Panc1 (cell line): ENCODE results near the gene OMP. TPM values are rescaled to one million over a fixed set of nuclear protein-coding genes. Genes with fewer than 3 reads are reported as not detected.

Source experiments
- ATAC-seq: fragments of 200-7000 bp; cut with Tn5 transposase; 2 replicates; pipeline ENCODE4 v1.9.1; 2020; ENCODE audit warnings: mild to moderate bottlenecking, moderate library complexity
- BruUV-seq: library from RNA; stranded (reverse); fragments of 400-500 nt; replicated peaks from 2 replicates; lab custom pipeline; 2021; lab: Mats Ljungman, UMichigan
- CTCF ChIA-PET: fragments of 300-600 bp; sonication (Branson Sonifier 250); formaldehyde crosslinking; loops from one replicate; lab custom pipeline; 2022; ENCODE audit warnings: antibody characterized with exemption; lab: Charles Lee
- POLR2A ChIA-PET: fragments of 300-600 bp; sonication (Branson Sonifier 250); formaldehyde crosslinking; loops from one replicate; lab custom pipeline; 2022; ENCODE audit warnings: antibody characterized with exemption; lab: Charles Lee
- DNase-seq: peaks from one replicate; pipeline ENCODE4 v3.0.0-alpha.2; 2010; ENCODE audit warnings: low read depth, low spot score
- H3K27ac ChIP-seq: 2 replicates; pipeline ENCODE4 v1.5.1; 2011; ENCODE audit warnings: mild to moderate bottlenecking, low read length, inconsistent platforms
- H3K27me3 ChIP-seq: fragments of 200-500 bp; sonication (Bioruptor generic); 2 replicates; pipeline ENCODE4 v1.6.0; 2014; ENCODE audit warnings: low read length, inconsistent platforms; ENCODE audit not compliant: control insufficient read depth, insufficient read depth
- H3K36me3 ChIP-seq: fragments of 200-500 bp; sonication (Bioruptor generic); 2 replicates; pipeline ENCODE4 v1.5.1; 2014; ENCODE audit warnings: inconsistent platforms, mild to moderate bottlenecking, low read length, moderate library complexity; ENCODE audit not compliant: control insufficient read depth, insufficient read depth
- H3K4me1 ChIP-seq: 2 replicates; pipeline ENCODE4 v1.5.1; 2011; ENCODE audit warnings: inconsistent platforms, mild to moderate bottlenecking, low read length, moderate library complexity; ENCODE audit not compliant: control insufficient read depth, insufficient read depth
- H3K4me3 ChIP-seq, 2 experiments: 2 replicates each; pipeline ENCODE4 v1.5.1; 2011 to 2012; ENCODE audit warnings: low read depth in 2 of 2, low read length in 2 of 2, mild to moderate bottlenecking in 2 of 2, inconsistent platforms in 1 of 2, moderate library complexity in 1 of 2
- H3K9me3 ChIP-seq: fragments of 200-500 bp; sonication (Bioruptor generic); 2 replicates; pipeline ENCODE4 v1.5.1; 2014; ENCODE audit warnings: low read depth, mild to moderate bottlenecking, inconsistent platforms, low read length, moderate library complexity; ENCODE audit not compliant: control insufficient read depth, insufficient read depth
- CTCF ChIP-seq: fragments of 450-650 bp; IDR thresholded peaks from 2 replicates; pipeline ENCODE4 v1.5.1; 2017; ENCODE audit warnings: mild to moderate bottlenecking
- POLR2AphosphoS5 ChIP-seq: IDR thresholded peaks from 2 replicates; pipeline ENCODE4 v1.6.1; 2012; ENCODE audit warnings: mild to moderate bottlenecking, low read depth, low read length, moderate library complexity
- REST ChIP-seq, 2 experiments: IDR thresholded peaks; 2 replicates each; pipeline ENCODE4 v1.6.1; 2011 to 2012; ENCODE audit warnings: low read depth in 2 of 2, control low read depth in 1 of 2, low read length in 1 of 2, mild to moderate bottlenecking in 1 of 2, moderate library complexity in 1 of 2; ENCODE audit not compliant: insufficient read depth in 1 of 2
- SIN3A ChIP-seq: IDR thresholded peaks from 2 replicates; pipeline ENCODE4 v1.6.1; 2012; ENCODE audit warnings: low read depth, mild to moderate bottlenecking, low read length, moderate library complexity, borderline replicate concordance; ENCODE audit not compliant: insufficient read depth
- TCF7L2 ChIP-seq: IDR thresholded peaks from 2 replicates; pipeline ENCODE4 v1.6.1; 2011; ENCODE audit warnings: mild to moderate bottlenecking, low read depth, low read length, inconsistent platforms
- in situ Hi-C: cut with HindIII; loops from 2 replicates; pipeline ENCODE4 v1.10.0; 2016; ENCODE audit warnings: low sequenced_read_pairs, low pct_unique_long_range_greater_than_20kb
- intact Hi-C: fragments of 100-400 bp; cut with micrococcal nuclease; formaldehyde crosslinking; loops from one replicate; pipeline ENCODE4 v1.10.0; 2022; ENCODE audit not compliant: unreplicated experiment
- total RNA-seq: library from RNA; stranded (reverse); gene quantifications from one replicate; pipeline ENCODE4 v1.2.1, GENCODE V29; 2021; ENCODE audit not compliant: unreplicated experiment

The OMP gene
- total RNA-seq, 1 experiment from 2014 or later, result 1.5 TPM

DNA sequence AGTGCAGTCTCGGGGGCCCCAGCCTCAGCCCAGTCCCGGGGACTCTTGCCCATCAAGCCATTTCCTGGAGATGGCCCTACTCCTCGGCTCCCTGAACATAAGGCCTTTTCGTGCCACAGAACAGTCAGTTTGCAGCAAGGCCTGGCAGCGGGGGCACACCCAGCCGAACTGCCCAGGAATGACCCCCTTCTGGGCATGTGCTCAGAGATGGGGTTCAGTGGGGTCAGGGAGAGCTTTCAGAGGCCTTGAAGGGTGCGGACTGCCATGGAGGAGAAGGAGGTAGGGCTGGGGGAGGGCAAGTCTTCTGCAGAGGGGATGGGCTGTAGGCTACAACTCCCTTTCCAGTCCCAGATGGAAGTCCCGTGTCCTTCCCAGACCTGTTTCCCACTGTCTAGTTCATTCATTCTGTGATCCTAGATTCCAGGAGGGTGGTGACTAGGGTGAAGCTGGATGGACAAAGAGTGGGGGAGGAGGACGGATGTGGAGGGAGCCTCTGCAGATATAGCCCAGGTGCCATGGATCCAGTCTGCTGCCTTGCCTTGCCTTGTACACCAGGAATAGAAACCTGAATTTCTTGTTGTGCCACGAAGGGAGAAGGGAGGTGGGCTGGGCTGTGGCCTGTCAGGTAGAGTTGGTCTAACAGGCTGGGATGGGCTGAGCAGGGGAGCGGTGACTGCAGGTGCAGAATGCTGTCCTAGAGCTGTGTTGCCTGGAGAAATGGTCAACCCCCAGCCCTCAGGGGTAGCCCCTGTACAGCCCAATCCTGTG, 14.2 kb upstream of the OMP start:
- Histone ChIP-seq H3K27ac (no peak overlapping the region), H3K27me3 (no peaks in the 10 kb centered on the region), H3K4me3 (no peak overlapping the region), H3K36me3 (no peaks in the 10 kb centered on the region), H3K4me1 (peaks cover 18% of the 10 kb centered on the region; the same call in 1 of the 2 replicates), H3K9me3 (no peaks in the 10 kb centered on the region)
- no peak for DNase-seq
- no peak for TF ChIP-seq SIN3A
- no peak for TF ChIP-seq REST (IDR thresholded peaks at IDR 0.05; ENCODE audit: insufficient read depth in 1 of 2, low read depth in 2 of 2, low read length in 1 of 2)
- TF ChIP-seq CTCF, result no peak
- TF ChIP-seq TCF7L2, result no peak
- CTCF ChIA-PET, result interaction anchor here (0.9 kb wide), 1 partner anchor 16 kb away, joined by 3 read pairs; no protein-coding TSS in a partner anchor
- in situ Hi-C loops (no loop called here), intact Hi-C loops (no loop called here)
- no peak for ATAC-seq
- no TSS peak for BruUV-seq
- POLR2A ChIA-PET, result no interaction called here

- CTCF ChIA-PET, result interaction anchor here (0.8 to 0.9 kb wide), 2 partner anchors 16 to 37 kb away, joined by 3 read pairs; no protein-coding TSS in a partner anchor
- intact Hi-C loops, result no loop called here
- Histone ChIP-seq H3K27ac (no peak overlapping the region), H3K4me3 (no peak overlapping the region), H3K27me3 (no peaks in the 10 kb centered on the region), H3K36me3 (no peaks in the 10 kb centered on the region), H3K9me3 (no peaks in the 10 kb centered on the region), H3K4me1 (peaks cover 18% of the 10 kb centered on the region; the same call in 1 of the 2 replicates)
- TF ChIP-seq REST (IDR thresholded peaks at IDR 0.05; ENCODE audit: insufficient read depth in 1 of 2, low read depth in 2 of 2, low read length in 1 of 2) (no peak), CTCF (no peak), SIN3A (no peak), POLR2AphosphoS5 (no peak), TCF7L2 (no peak)
- in situ Hi-C loops, result no loop called here
- BruUV-seq, result no TSS peak
- DNase-seq (no peak), ATAC-seq (no peak)
- POLR2A ChIA-PET, result no interaction called here
Observed at GRCh38 chr11:77089004-77089545, 13.6 kb upstream of the OMP start.
